ENCODE measurements around the gene RIN1.

Gene RIN1

GRCh38 chr11:66340596-66341501, 4.6 kb upstream of the RIN1 start:
- TF ChIP-seq, protein P1, sequence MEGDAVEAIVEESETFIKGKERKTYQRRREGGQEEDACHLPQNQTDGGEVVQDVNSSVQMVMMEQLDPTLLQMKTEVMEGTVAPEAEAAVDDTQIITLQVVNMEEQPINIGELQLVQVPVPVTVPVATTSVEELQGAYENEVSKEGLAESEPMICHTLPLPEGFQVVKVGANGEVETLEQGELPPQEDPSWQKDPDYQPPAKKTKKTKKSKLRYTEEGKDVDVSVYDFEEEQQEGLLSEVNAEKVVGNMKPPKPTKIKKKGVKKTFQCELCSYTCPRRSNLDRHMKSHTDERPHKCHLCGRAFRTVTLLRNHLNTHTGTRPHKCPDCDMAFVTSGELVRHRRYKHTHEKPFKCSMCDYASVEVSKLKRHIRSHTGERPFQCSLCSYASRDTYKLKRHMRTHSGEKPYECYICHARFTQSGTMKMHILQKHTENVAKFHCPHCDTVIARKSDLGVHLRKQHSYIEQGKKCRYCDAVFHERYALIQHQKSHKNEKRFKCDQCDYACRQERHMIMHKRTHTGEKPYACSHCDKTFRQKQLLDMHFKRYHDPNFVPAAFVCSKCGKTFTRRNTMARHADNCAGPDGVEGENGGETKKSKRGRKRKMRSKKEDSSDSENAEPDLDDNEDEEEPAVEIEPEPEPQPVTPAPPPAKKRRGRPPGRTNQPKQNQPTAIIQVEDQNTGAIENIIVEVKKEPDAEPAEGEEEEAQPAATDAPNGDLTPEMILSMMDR (IDR thresholded peaks at IDR 0.05; ENCODE audit: low read depth, low read length, missing control alignments): no peak
- DNase-seq (ENCODE audit: low read depth): no peak
- no peak overlapping the region for H3K4me3 ChIP-seq (ENCODE audit: low read depth, low read length)

- TF ChIP-seq, protein P1 (IDR thresholded peaks at IDR 0.05; ENCODE audit: low read depth, low read length, missing control alignments): no peak
- H3K4me3 ChIP-seq (ENCODE audit: low read depth, low read length): no peak overlapping the region
- no peak for DNase-seq (ENCODE audit: low read depth)
Observed at GRCh38 chr11:66339686-66340483, 3.7 kb upstream of the RIN1 start.

GRCh38 chr11:66339162-66339675, 3.0 kb upstream of the RIN1 start:
- no peak for DNase-seq (ENCODE audit: low read depth)

DNA sequence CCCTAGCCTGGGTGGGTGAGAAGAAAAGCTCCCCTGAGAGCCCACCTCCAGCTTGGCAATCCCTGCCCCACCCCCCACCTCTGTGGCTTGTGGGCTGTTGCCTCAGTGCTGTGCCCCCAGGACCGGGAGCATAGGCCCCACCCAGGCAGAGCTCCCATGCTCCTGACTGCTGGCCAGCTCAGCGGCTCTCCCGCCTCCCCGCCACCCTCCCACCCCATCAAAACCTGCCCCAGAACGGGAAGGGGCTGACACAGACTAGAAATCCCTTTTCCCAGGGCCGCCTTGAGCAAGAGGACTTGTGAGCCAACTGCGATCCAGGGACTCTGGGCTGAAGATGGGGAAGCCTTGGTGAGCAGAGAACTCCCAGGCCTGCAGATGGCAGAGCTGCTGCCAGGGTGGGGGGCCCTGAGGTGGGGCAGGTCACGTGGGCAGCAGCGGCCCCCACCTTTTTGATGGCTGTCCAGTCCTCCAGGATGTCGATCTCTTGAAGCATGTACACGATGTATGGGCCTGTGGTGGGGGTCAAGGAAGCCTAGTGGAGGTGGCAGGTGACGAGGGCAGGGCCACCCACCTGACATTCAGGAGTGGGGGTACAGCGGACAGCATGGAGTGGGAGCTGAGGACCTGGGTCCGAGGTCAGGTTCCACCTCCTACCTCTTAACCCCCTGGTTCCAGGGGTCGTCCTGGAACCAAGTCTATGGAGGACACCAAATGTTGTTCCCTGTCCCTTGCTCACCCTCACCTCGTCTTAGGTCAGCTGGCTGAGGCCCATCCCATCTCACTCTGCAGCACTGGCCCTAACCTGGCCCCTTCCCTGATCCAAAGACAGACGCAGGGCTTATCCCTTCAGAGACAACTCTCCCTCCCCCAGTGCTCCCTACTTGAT, 2.3 kb upstream of the RIN1 start:
- DNase-seq (ENCODE audit: low read depth): no peak
- TF ChIP-seq, protein P1 (IDR thresholded peaks at IDR 0.05; ENCODE audit: low read depth, low read length, missing control alignments): no peak
- no peak overlapping the region for H3K4me3 ChIP-seq (ENCODE audit: low read depth, low read length)

More at GRCh38 chr11:66339162-66339675, 3.0 kb upstream of the RIN1 start:
- TF ChIP-seq, protein P1 (IDR thresholded peaks at IDR 0.05; ENCODE audit: low read depth, low read length, missing control alignments): no peak
- no peak overlapping the region for H3K4me3 ChIP-seq (ENCODE audit: low read depth, low read length)

- TF ChIP-seq, protein P1 (IDR thresholded peaks at IDR 0.05; ENCODE audit: low read depth, low read length, missing control alignments): no peak
- H3K4me3 ChIP-seq (ENCODE audit: low read depth, low read length): no peak overlapping the region
- DNase-seq (ENCODE audit: low read depth): no peak
Observed at GRCh38 chr11:66337103-66337899, 1.1 kb upstream of the RIN1 start.

All from GM12864 (cell line).